Measurements from ENCODE around the gene SLTM.

DNA sequence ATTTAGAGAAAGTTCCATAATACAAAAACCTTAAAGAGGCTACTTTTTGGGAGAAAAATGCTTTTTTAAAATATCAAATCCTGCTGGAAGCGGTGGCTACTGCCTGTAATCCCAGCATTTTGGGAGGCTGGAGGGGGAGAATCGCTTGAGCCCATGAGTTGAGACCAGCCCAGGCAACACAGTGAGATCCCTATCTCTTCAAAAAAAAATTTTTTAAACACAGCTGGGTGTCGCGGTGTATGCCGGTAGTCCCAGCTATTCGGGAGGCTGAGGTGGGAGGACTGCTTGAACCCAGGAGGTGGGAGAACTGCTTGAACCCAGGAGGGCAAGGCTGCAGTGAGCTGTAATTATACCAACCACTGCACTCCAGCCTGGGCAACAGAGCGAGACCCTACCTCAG is 14.2 kb downstream of the SLTM start:
- TF ChIP-seq ZBTB7A (IDR thresholded peaks at IDR 0.05; ENCODE audit: low read depth) (no peak), RAD21 (IDR thresholded peaks at IDR 0.05; ENCODE audit: low read depth) (no peak), CREB1 (IDR thresholded peaks at IDR 0.05; ENCODE audit: low read depth) (no peak)

Measured in Ishikawa (cell line).